Measurements from ENCODE around the gene POMGNT1. TPM values are rescaled to one million over a fixed set of nuclear protein-coding genes. Genes with fewer than 3 reads are reported as not detected.
A peak's percentile ranks its signal among the peaks of the same experiment; 100 is the strongest.

Gene POMGNT1
- total and polyA plus RNA-seq, 10 of the 15 experiments (the other 5 are each of a cell fraction or from before 2014, with no cell fraction given) = 8.6 to 35.2 (median 29.5) TPM

DNA sequence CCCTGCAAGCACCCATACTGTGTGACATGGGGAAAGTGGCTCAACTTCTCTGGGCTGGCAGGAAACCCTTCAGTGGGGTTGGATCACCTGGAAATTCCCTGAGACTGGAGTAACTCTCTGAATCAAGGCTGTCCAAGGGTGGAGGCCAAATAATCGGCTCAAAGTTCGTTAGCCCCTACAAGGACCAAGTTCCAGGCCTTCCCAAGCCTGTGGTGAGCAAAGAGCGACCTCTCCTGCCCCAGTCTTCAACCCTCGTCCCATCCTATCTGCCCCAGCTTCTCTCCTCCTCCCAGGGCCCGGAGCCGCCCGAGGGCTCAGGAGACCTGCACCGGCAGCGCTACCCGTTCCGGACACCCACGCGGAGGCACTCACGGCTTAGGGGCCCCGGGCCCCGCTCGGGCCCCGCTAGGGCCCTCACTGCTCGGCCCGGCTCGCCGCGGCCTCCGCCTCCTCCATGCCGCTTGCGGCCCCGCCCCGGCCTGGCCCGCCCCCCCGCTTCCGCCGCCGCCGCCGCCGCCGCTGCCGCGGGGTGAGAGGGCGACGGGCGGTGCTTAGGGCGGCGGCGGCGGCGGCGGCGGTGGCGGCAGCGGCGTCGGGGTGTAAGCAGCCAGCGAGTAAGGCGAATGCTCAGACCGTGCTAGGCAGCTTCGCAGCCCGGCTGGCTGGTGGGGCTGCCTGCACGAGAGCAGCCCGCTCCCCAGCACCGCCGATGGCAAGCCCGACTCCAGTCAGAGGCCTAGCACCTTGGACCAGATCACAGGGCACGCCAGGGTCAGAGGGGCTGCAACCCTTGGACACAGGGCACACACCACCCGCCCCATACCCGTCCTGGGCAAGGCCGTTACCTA, at the start of gene POMGNT1 (continued):
- 0 out of 2 replicates have a peak, but pooled peaks have one; percentile 18 for TF ChIP-seq MLLT1 (IDR thresholded peaks at IDR 0.05)
- no peak for TF ChIP-seq PRDM15 (CRISPR knock-in tag; IDR thresholded peaks at IDR 0.05)
- TF ChIP-seq STAT3 (IDR thresholded peaks at IDR 0.05; ENCODE audit: low read depth, low read length) = no peak
- TF ChIP-seq CEBPB (IDR thresholded peaks at IDR 0.05; ENCODE audit: borderline replicate concordance in 1 of 2, low read depth in 2 of 2, low read length in 2 of 2) = no peak
- TF ChIP-seq HDAC2 (IDR thresholded peaks at IDR 0.05) = no peak
- no peak; the same call in 1 of the 2 replicates for TF ChIP-seq GATAD2B (conservative IDR thresholded peaks at IDR 0.05; ENCODE audit: low read depth)
- TF ChIP-seq RAD21 (IDR thresholded peaks at IDR 0.05; ENCODE audit: insufficient read depth, low read depth, low read length) = peak; percentile 28; the same call in 1 of the 2 replicates
- TF ChIP-seq NFIC (IDR thresholded peaks at IDR 0.05; ENCODE audit: low read depth, low read length) = no peak
- no peak for TF ChIP-seq ELK1 (IDR thresholded peaks at IDR 0.05; ENCODE audit: low read depth, low read length)
- peak; percentile 93 for TF ChIP-seq POLR2A (IDR thresholded peaks at IDR 0.05; ENCODE audit: low read depth, low read length)
- TF ChIP-seq ZNF207 (IDR thresholded peaks at IDR 0.05; ENCODE audit: borderline replicate concordance) = no peak
- TF ChIP-seq HCFC1 (IDR thresholded peaks at IDR 0.05; ENCODE audit: low read length) = 0 out of 2 replicates have a peak, but pooled peaks have one; percentile 30
- no peak for TF ChIP-seq ATF7 (IDR thresholded peaks at IDR 0.05; ENCODE audit: low read depth)
- TF ChIP-seq BMI1 (IDR thresholded peaks at IDR 0.05; ENCODE audit: borderline replicate concordance) = no peak
- TF ChIP-seq SRF (IDR thresholded peaks at IDR 0.05; ENCODE audit: low read depth in 2 of 2, low read length in 2 of 2) = 0 out of 4 replicates have a peak, but pooled peaks of 1 of the 2 experiments have one; percentile 17
- TF ChIP-seq KLF5 (IDR thresholded peaks at IDR 0.05; ENCODE audit: partially characterized antibody) = no peak
- no peak for TF ChIP-seq CBX5 (IDR thresholded peaks at IDR 0.05; ENCODE audit: low read depth)
- peak; percentile 82 for TF ChIP-seq NR2F1 (conservative IDR thresholded peaks at IDR 0.05)
- peak; percentile 74; the same call in 1 of the 2 replicates for TF ChIP-seq YY1 (IDR thresholded peaks at IDR 0.05; ENCODE audit: low read depth, low read length)
- no peak for TF ChIP-seq YBX1 (IDR thresholded peaks at IDR 0.05)
- TF ChIP-seq CBX3 (IDR thresholded peaks at IDR 0.05; ENCODE audit: borderline replicate concordance, low read depth) = no peak
- TF ChIP-seq PAX8 (IDR thresholded peaks at IDR 0.05) = no peak
- TF ChIP-seq NBN (IDR thresholded peaks at IDR 0.05) = no peak
- no peak for TF ChIP-seq RAD51 (IDR thresholded peaks at IDR 0.05)
- TF ChIP-seq RB1 (IDR thresholded peaks at IDR 0.05; ENCODE audit: borderline replicate concordance) = peak; percentile 26; the same call in 1 of the 2 replicates
- TF ChIP-seq TCF12 (IDR thresholded peaks at IDR 0.05; ENCODE audit: low read depth, low read length) = no peak
- no peak for TF ChIP-seq IKZF2 (IDR thresholded peaks at IDR 0.05)
